Ovary (tissue), 9 donors: ENCODE measurements around the gene LRRC10. TPM values are rescaled to one million over a fixed set of nuclear protein-coding genes. Genes with fewer than 3 reads are reported as not detected.

Source experiments
- DNase-seq, 5 donors: peaks; one replicate each; pipeline ENCODE4 v3.0.0-alpha.2; 2019 to 2020
- H3K27ac ChIP-seq, 2 donors: fragments of 200-600 bp; one replicate each; pipeline versions ENCODE4 v1.5.1 to v1.8.0; 2019 to 2022
- H3K27me3 ChIP-seq: fragments of 200-600 bp; one replicate; pipeline ENCODE4 v1.8.0; 2022
- H3K36me3 ChIP-seq: fragments of 200-600 bp; sonication (generic); one replicate; pipeline ENCODE4 v1.5.1; 2019
- H3K4me1 ChIP-seq: one replicate; pipeline ENCODE4 v1.8.1; 2013; ENCODE audit warnings: mild to moderate bottlenecking, moderate library complexity; ENCODE audit not compliant: insufficient read depth
- H3K4me3 ChIP-seq: fragments of 200-600 bp; sonication (generic); one replicate; pipeline ENCODE4 v1.5.1; 2017
- H3K9me3 ChIP-seq, 2 donors: fragments of 200-600 bp in 1 of 2; sonication (generic) in 1 of 2; one replicate each; pipeline versions ENCODE4 v1.5.1 to v1.8.1; 2013 to 2019; ENCODE audit warnings: mild to moderate bottlenecking in 1 of 2, moderate library complexity in 1 of 2
- CTCF ChIP-seq, 3 donors: fragments of 450-650 bp in 2 of 3; fragments of 200-600 bp in 1 of 3; IDR thresholded peaks; one replicate each; pipeline versions ENCODE4 v1.5.1 to v1.8.0; 2016 to 2022; ENCODE audit warnings: antibody characterized with exemption in 3 of 3, mild to moderate bottlenecking in 1 of 3
- EP300 ChIP-seq: sonication (generic); formaldehyde crosslinking; IDR thresholded peaks from one replicate; pipeline ENCODE4 v1.6.1; 2017; ENCODE audit warnings: antibody characterized with exemption
- POLR2A ChIP-seq: fragments of 450-650 bp; IDR thresholded peaks from one replicate; pipeline ENCODE4 v1.6.1; 2017; ENCODE audit warnings: antibody characterized with exemption, mild to moderate bottlenecking, moderate library complexity
- WGBS, 3 donors: extraction: QIAGEN DNeasy Blood & Tissue Kit in 1 of 3; methylation state at CpG; one replicate each; pipeline versions ENCODE4 v1.1.5 to v1.1.7; 2013 to 2017; 5-methylcytosine and 5-hydroxymethylcytosine counted together
- intact Hi-C, 4 donors: fragments of 100-400 bp; cut with DNase I; formaldehyde crosslinking; loops; one replicate each; pipeline versions ENCODE4 v1.11.0 to v1.15.1; 2022 to 2023
- polyA plus RNA-seq, 2 donors: library from polyadenylated mRNA; stranded (reverse); fragments of 200-250 nt in 1 of 2; fragments of 350-450 nt in 1 of 2; fragmentation: Illumina TruSeq in 1 of 2; extraction: RNeasy Lipid Tissue Mini Kit (QIAGEN cat#74804) in 1 of 2; gene quantifications; one replicate each; pipeline ENCODE4 v1.2.3, GENCODE V29; 2013 to 2014
- total RNA-seq, 7 donors: library from RNA; depleted of rRNA in 2 of 7; stranded (reverse); fragments of >200 nt in 2 of 7; fragmentation: NEBNext Ultra II Directional in 3 of 7; extraction: Animal tissue kit (Norgen Biotek cat#: 25700) in 3 of 7; gene quantifications; one replicate each; pipeline versions ENCODE4 v1.1.0 to v1.2.4, GENCODE V29; 2016 to 2023
- donor health status: DM: no; HTN: no; CAD: no; lungs with moderate emphysema.
- donor health status: DM: no; HTN: no; CAD: no.
- donor health status: Bipolar disorder and iron deficiency.
- donor health status: DM: yes; HTN: yes; CAD: no.
- donor health status: DM: no; HTN: no; CAD: no.
- donor health status: DM: yes; HTN: yes; CAD: no.

LRRC10 gene
- total and polyA plus RNA-seq, 9 donors: not detected

GRCh38 chr12:69575346-69575745, 35.4 kb downstream of the LRRC10 start:
- H3K9me3 ChIP-seq: no peaks in the 10 kb centered on the region
- H3K4me1 ChIP-seq: no peaks in the 10 kb centered on the region
- 93 to 98% (median 94%) methylated on average over 3 of the region's 3 CpGs for WGBS, 3 donors
- no peaks in the 10 kb centered on the region for H3K36me3 ChIP-seq
- no peaks in the 10 kb centered on the region for H3K27me3 ChIP-seq
- TF ChIP-seq POLR2A (no peak), CTCF (IDR thresholded peaks at IDR 0.05) (no peak), EP300 (no peak)
- DNase-seq: no peak
- H3K4me3 ChIP-seq: no peak overlapping the region
- H3K27ac ChIP-seq: no peak overlapping the region
- intact Hi-C loops: loop anchor here in 2 of 4 donors (10.0 kb wide), 2 partner anchors 111 to 191 kb away; no protein-coding TSS in a partner anchor

- Histone ChIP-seq H3K36me3 (no peaks in the 10 kb centered on the region), H3K4me3 (no peak overlapping the region), H3K27ac (no peak overlapping the region), H3K4me1 (no peaks in the 10 kb centered on the region), H3K27me3 (no peaks in the 10 kb centered on the region), H3K9me3 (no peaks in the 10 kb centered on the region)
- TF ChIP-seq EP300 (no peak), CTCF (IDR thresholded peaks at IDR 0.05) (peak; percentile 52 to 73 (median 71))
- 45 to 51% (median 47%) methylated on average over 6 of the region's 6 CpGs for WGBS, 3 donors
- peak in 4 of 5 donors; percentile 28 to 66 (median 45) for DNase-seq
- intact Hi-C loops: loop anchor here in 3 of 4 donors (2.0 to 10.0 kb wide), 4 partner anchors 106 to 186 kb away; no protein-coding TSS in a partner anchor
These were observed 39.9 kb downstream of the LRRC10 start for GRCh38 chr12:69570545-69571399.

- Histone ChIP-seq H3K36me3 (no peaks in the 10 kb centered on the region), H3K27ac (no peak overlapping the region), H3K4me3 (no peak overlapping the region), H3K9me3 (no peaks in the 10 kb centered on the region), H3K4me1 (no peaks in the 10 kb centered on the region), H3K27me3 (no peaks in the 10 kb centered on the region)
- no peak for TF ChIP-seq POLR2A
- no peak for TF ChIP-seq CTCF (IDR thresholded peaks at IDR 0.05)
- TF ChIP-seq EP300: no peak
- DNase-seq: no peak
- WGBS, 3 donors: 92 to 95% (median 93%) methylated on average over 10 of the region's 10 CpGs
- intact Hi-C loops: loop anchor here (2.0 to 10.0 kb wide), 5 partner anchors 95 to 185 kb away; partner anchors contain the start of gene FRS2 (in 1 of the 4)
These were observed 40.6 kb downstream of the LRRC10 start for GRCh38 chr12:69570000-69570516.

GRCh38 chr12:69569236-69569635, 41.5 kb downstream of the LRRC10 start:
- no peak for TF ChIP-seq POLR2A
- TF ChIP-seq EP300: no peak
- TF ChIP-seq CTCF (IDR thresholded peaks at IDR 0.05): no peak
- Histone ChIP-seq H3K9me3 (no peaks in the 10 kb centered on the region), H3K4me3 (no peak overlapping the region), H3K36me3 (no peaks in the 10 kb centered on the region), H3K27ac (no peak overlapping the region), H3K27me3 (no peaks in the 10 kb centered on the region), H3K4me1 (no peaks in the 10 kb centered on the region)
- intact Hi-C loops: loop anchor here in 1 of 4 donors (10.0 kb wide), 1 partner anchor 94 kb away; the partner anchor contains the start of gene FRS2
- DNase-seq: no peak
- 61 to 85% (median 80%) methylated on average over 4 of the region's 4 CpGs for WGBS, 3 donors
